ENCODE results near the gene C1QBP.
"Not testable (repeated sequence)": the region's sequence is repeated elsewhere in the genome, so short reads cannot be mapped to it uniquely, and the experiment has no call there.

Gene C1QBP

GRCh38 chr17:5446786-5447185 is 7.8 kb upstream of the C1QBP start:
- no peak for DNase-seq (ENCODE audit: extremely low read depth, low read depth)
- TF ChIP-seq CTCF (IDR thresholded peaks at IDR 0.05; ENCODE audit: low read depth, low read length), result no peak

GRCh38 chr17:5444209-5444608 is 5.3 kb upstream of the C1QBP start:
- no peak for DNase-seq (ENCODE audit: extremely low read depth, low read depth)
- no peak for TF ChIP-seq CTCF (IDR thresholded peaks at IDR 0.05; ENCODE audit: low read depth, low read length)

GRCh38 chr17:5443728-5444127 is 4.8 kb upstream of the C1QBP start:
- DNase-seq (ENCODE audit: extremely low read depth, low read depth), result no peak
- TF ChIP-seq CTCF (IDR thresholded peaks at IDR 0.05; ENCODE audit: low read depth, low read length), result no peak

GRCh38 chr17:5439446-5439764 is 450 bp upstream of the C1QBP start:
- DNase-seq (ENCODE audit: extremely low read depth, low read depth), result no peak
- no peak for TF ChIP-seq CTCF (IDR thresholded peaks at IDR 0.05; ENCODE audit: low read depth, low read length)

- TF ChIP-seq CTCF (IDR thresholded peaks at IDR 0.05; ENCODE audit: low read depth, low read length), result no peak
- no peak for DNase-seq (ENCODE audit: extremely low read depth, low read depth)
Observed at GRCh38 chr17:5437721-5438317, 1.1 kb downstream of the C1QBP start.

- DNase-seq (ENCODE audit: extremely low read depth, low read depth), result not testable (repeated sequence)
Observed at GRCh38 chr17:5435781-5436315, 3.1 kb downstream of the C1QBP start.

- no peak for DNase-seq (ENCODE audit: extremely low read depth, low read depth)
- TF ChIP-seq CTCF (IDR thresholded peaks at IDR 0.05; ENCODE audit: low read depth, low read length), result no peak
Observed at GRCh38 chr17:5434984-5435383, 4.0 kb downstream of the C1QBP start.

GRCh38 chr17:5431949-5432556 is 6.9 kb downstream of the C1QBP start:
- no peak for DNase-seq (ENCODE audit: extremely low read depth, low read depth)
- no peak for TF ChIP-seq CTCF (IDR thresholded peaks at IDR 0.05; ENCODE audit: low read depth, low read length)

GRCh38 chr17:5431234-5431633 is 7.7 kb downstream of the C1QBP start:
- not testable (repeated sequence) for DNase-seq (ENCODE audit: extremely low read depth, low read depth)
